Uterus (tissue), 2 donors: ENCODE measurements around the gene TMEM204.

Source experiments
- CTCF ChIP-seq, 4 experiments: fragments of 200-600 bp in 2 of 4; fragments of 450-650 bp in 2 of 4; sonication (generic) in 2 of 4; IDR thresholded peaks; one replicate each; pipeline ENCODE4 v1.5.1; 2016 to 2019; ENCODE audit warnings: antibody characterized with exemption in 4 of 4, mild to moderate bottlenecking in 2 of 4, moderate library complexity in 1 of 4
- POLR2A ChIP-seq, 2 donors: fragments of 450-650 bp; IDR thresholded peaks; one replicate each; pipeline ENCODE4 v1.6.1; 2016; ENCODE audit warnings: antibody characterized with exemption in 2 of 2, mild to moderate bottlenecking in 1 of 2, moderate library complexity in 1 of 2

DNA sequence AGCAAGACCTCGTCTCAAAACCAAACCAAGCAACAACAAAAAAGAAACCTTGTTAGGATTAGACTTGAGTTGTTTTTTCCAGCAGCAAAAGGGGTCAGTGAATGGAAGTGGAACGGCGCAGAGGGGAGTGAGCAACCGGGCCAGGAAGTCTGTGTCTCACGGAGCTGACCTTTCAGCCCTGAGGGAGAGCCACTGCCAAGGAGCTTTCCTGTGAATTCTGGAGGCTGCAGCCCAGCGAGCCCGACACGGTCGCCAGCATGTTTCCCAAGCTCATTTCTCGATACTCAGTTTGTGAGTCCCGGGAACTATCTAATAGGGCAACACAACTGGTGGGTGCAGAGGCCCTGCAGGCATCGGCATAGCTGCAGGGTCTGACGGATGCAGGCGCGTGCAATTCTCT, 20.7 kb upstream of the TMEM204 start:
- TF ChIP-seq CTCF (IDR thresholded peaks at IDR 0.05) (no peak), POLR2A (IDR thresholded peaks at IDR 0.05) (no peak)
